GOT3 (cell line): ENCODE data around the gene GALNT6.

ENCODE experiments used
- DNase-seq: peaks from one replicate; lab custom pipeline; 2025; ENCODE audit warnings: mixed read lengths; lab: John Stamatoyannopoulos, UW

The GALNT6 gene

GRCh38 chr12:51381226-51382079, 9.8 kb downstream of the GALNT6 start:
- DNase-seq = no peak

- no peak for DNase-seq
Observed at GRCh38 chr12:51379571-51379970, 11.6 kb downstream of the GALNT6 start.

- no peak for DNase-seq
Observed at GRCh38 chr12:51378749-51379148, 12.5 kb downstream of the GALNT6 start.

GRCh38 chr12:51377099-51377984, 13.9 kb downstream of the GALNT6 start:
- no peak for DNase-seq

- DNase-seq = no peak
Observed at GRCh38 chr12:51374856-51375255, 16.4 kb downstream of the GALNT6 start.

GRCh38 chr12:51374361-51374760, 16.8 kb downstream of the GALNT6 start:
- no peak for DNase-seq

GRCh38 chr12:51373187-51373586, 18.0 kb downstream of the GALNT6 start:
- DNase-seq = no peak

- DNase-seq = no peak
Observed at GRCh38 chr12:51372021-51372420, 19.2 kb downstream of the GALNT6 start.

GRCh38 chr12:51371295-51371953, 19.8 kb downstream of the GALNT6 start:
- peak; percentile 57 for DNase-seq

GRCh38 chr12:51370667-51371066, 20.5 kb downstream of the GALNT6 start:
- DNase-seq = no peak

- no peak for DNase-seq
Observed at GRCh38 chr12:51369581-51369980, 21.6 kb downstream of the GALNT6 start.

- DNase-seq = no peak
Observed at GRCh38 chr12:51368640-51369517, 22.3 kb downstream of the GALNT6 start.

- DNase-seq = no peak
Observed at GRCh38 chr12:51365276-51365675, 25.9 kb downstream of the GALNT6 start.

GRCh38 chr12:51364001-51364400, 27.2 kb downstream of the GALNT6 start:
- no peak for DNase-seq

- no peak for DNase-seq
Observed at GRCh38 chr12:51362747-51363342, 28.4 kb downstream of the GALNT6 start.

- no peak for DNase-seq
Observed at GRCh38 chr12:51362307-51362706, 28.9 kb downstream of the GALNT6 start.

- no peak for DNase-seq
Observed at GRCh38 chr12:51361161-51362016, 29.8 kb downstream of the GALNT6 start.

- DNase-seq = no peak
Observed at GRCh38 chr12:51360315-51360714, 30.9 kb downstream of the GALNT6 start.

GRCh38 chr12:51359851-51360250, 31.4 kb downstream of the GALNT6 start:
- no peak for DNase-seq

GRCh38 chr12:51358496-51358895, 32.7 kb downstream of the GALNT6 start:
- no peak for DNase-seq
